Renal pelvis (tissue), 4 donors: ENCODE results near the gene SEC62. TPM values are rescaled to one million over a fixed set of nuclear protein-coding genes. Genes with fewer than 3 reads are reported as not detected.
A peak's percentile ranks its signal among the peaks of the same experiment; 100 is the strongest.
"Not testable (repeated sequence)": the region's sequence is repeated elsewhere in the genome, so short reads cannot be mapped to it uniquely, and the experiment has no call there.

ENCODE experiments used
- DNase-seq: peaks from one replicate; pipeline ENCODE4 v3.0.0-alpha.2; 2013
- polyA plus RNA-seq, 3 donors: library from polyadenylated mRNA; unstranded; fragments of 120-200 nt; gene quantifications; one replicate each; pipeline ENCODE4 v1.2.1, GENCODE V29; 2013; ENCODE audit not compliant: insufficient read length in 3 of 3

The SEC62 gene
- polyA plus RNA-seq, 3 donors = 169 to 197 (median 176) TPM

GRCh38 chr3:170007031-170007663 is 40.5 kb downstream of the SEC62 start:
- no peak for DNase-seq

GRCh38 chr3:170010498-170010897 is 43.9 kb downstream of the SEC62 start:
- no peak for DNase-seq

GRCh38 chr3:170012683-170013400 is 46.2 kb downstream of the SEC62 start:
- no peak for DNase-seq

GRCh38 chr3:170016057-170016456 is 49.5 kb downstream of the SEC62 start:
- no peak for DNase-seq

- not testable (repeated sequence) for DNase-seq
These were observed 52.7 kb downstream of the SEC62 start for GRCh38 chr3:170019306-170019705.

GRCh38 chr3:170021083-170021482 is 54.5 kb downstream of the SEC62 start:
- no peak for DNase-seq

GRCh38 chr3:170022336-170022735 is 55.7 kb downstream of the SEC62 start:
- DNase-seq = no peak

- no peak for DNase-seq
These were observed 56.6 kb downstream of the SEC62 start for GRCh38 chr3:170023165-170023564.

GRCh38 chr3:170024581-170024980 is 58.0 kb downstream of the SEC62 start:
- no peak for DNase-seq

GRCh38 chr3:170027233-170028102 is 60.9 kb downstream of the SEC62 start:
- DNase-seq = no peak

GRCh38 chr3:170033489-170033888 is 66.9 kb downstream of the SEC62 start:
- DNase-seq = no peak

- DNase-seq = peak; percentile 58
These were observed 71.1 kb downstream of the SEC62 start, which contains the start of gene GPR160 for GRCh38 chr3:170037463-170038433. TSS of gene GPR160 (plus strand) at chr3:170037995. CDS start at chr3:170083973, 45,978 bp downstream.

GRCh38 chr3:170038434-170039110 is 72.0 kb downstream of the SEC62 start:
- no peak for DNase-seq

- no peak for DNase-seq
These were observed 73.8 kb downstream of the SEC62 start for GRCh38 chr3:170040418-170040817.

GRCh38 chr3:170043506-170043905 is 76.9 kb downstream of the SEC62 start:
- DNase-seq = no peak

- no peak for DNase-seq
These were observed 77.7 kb downstream of the SEC62 start for GRCh38 chr3:170044271-170044670.

- DNase-seq = no peak
These were observed 78.2 kb downstream of the SEC62 start for GRCh38 chr3:170044795-170045244.

GRCh38 chr3:170046269-170047132 is 79.9 kb downstream of the SEC62 start:
- DNase-seq = no peak

GRCh38 chr3:170047133-170047404 is 80.5 kb downstream of the SEC62 start:
- no peak for DNase-seq
